ENCODE measurements around the gene NSL1.

DNA sequence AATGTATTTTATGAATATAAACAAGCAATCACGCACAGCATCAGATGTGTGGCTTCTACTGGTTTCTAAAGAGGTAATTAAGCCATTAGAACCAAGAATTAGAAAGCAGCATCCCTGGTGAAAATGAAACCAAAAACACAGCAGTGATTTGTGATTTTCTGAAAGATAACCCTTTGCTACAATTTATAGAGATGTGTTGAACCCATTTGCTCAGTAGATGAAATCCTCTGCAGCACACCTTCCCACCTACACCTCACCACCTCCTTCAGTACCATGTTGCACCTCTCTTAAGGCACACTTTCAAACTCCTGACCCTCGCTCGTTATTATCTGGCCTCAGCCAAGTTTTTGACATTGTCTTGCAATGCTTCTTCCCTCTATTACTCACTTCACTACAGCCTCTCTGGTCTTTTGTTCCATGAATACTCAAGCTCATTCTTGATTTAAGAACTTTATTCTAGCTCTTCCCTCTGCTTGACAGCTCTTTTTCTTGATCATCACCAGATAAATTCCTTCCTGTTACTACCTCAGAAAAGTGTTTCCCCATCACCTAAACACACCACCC is 38.6 kb downstream of the NSL1 start:
- no peak for TF ChIP-seq EZH2 (IDR thresholded peaks at IDR 0.05; ENCODE audit: insufficient read depth, poor library complexity, severe bottlenecking)
- no peak for TF ChIP-seq EZH2phosphoT487 (IDR thresholded peaks at IDR 0.05; ENCODE audit: insufficient read depth, low read depth)

Measured in GM23248 (cell line).